ENCODE results near the gene USP24.

GRCh38 chr1:55213885-55214211 is 1.3 kb downstream of the USP24 start:
- TF ChIP-seq CTCF (IDR thresholded peaks at IDR 0.05) (no peak), POLR2A (IDR thresholded peaks at IDR 0.05) (no peak)
